ENCODE data around the gene ZNF516. TPM values are rescaled to one million over a fixed set of nuclear protein-coding genes. Genes with fewer than 3 reads are reported as not detected.

The ZNF516 gene
- total and polyA plus RNA-seq, 10 of the 15 experiments (the other 5 are each of a cell fraction or from before 2014, with no cell fraction given) = 2.0 to 32.0 (median 8.3) TPM

GRCh38 chr18:76395609-76396008 lies 99.4 kb downstream of the ZNF516 start:
- Histone ChIP-seq H3K27me3 (replicated peaks in 1 of 2; ENCODE audit: control insufficient read depth in 2 of 2, insufficient read depth in 2 of 2, low read length in 1 of 2) (no peaks in the 10 kb centered on the region), H2AFZ (ENCODE audit: control insufficient read depth, low read depth, low read length) (no peak overlapping the region), H4K20me1 (ENCODE audit: control insufficient read depth, insufficient read depth) (no peaks in the 10 kb centered on the region; the same call in 1 of the 2 replicates), H3K9me3 (replicated peaks; ENCODE audit: control insufficient read depth, insufficient read depth, low read length) (no peaks in the 10 kb centered on the region), H3K36me3 (ENCODE audit: control insufficient read depth in 2 of 2, insufficient read depth in 2 of 2, low read length in 1 of 2) (peaks cover 0 to 2% of the 10 kb centered on the region in 2 experiments; a peak in 1 of 4 replicates), H3K4me1 (ENCODE audit: control insufficient read depth, insufficient read depth, low read length) (peaks cover 4% of the 10 kb centered on the region), H3K79me2 (ENCODE audit: control insufficient read depth, insufficient read depth, low read length) (peaks cover 5% of the 10 kb centered on the region), H3K4me3 (no peak overlapping the region), H3K4me2 (ENCODE audit: control insufficient read depth, insufficient read depth) (no peak overlapping the region), H3K9ac (ENCODE audit: control insufficient read depth, insufficient read depth, low read length) (no peak overlapping the region), H3K27ac (ENCODE audit: control insufficient read depth, insufficient read depth) (no peak overlapping the region)
- CTCF ChIA-PET = interaction anchor here (0.7 to 6.3 kb wide), 4 partner anchors 225 to 315 kb away, joined by 3 to 72 read pairs (median 3); no protein-coding TSS in a partner anchor
- DNase-seq (ENCODE audit: low read depth, low spot score) = no peak
- no TSS peak for BruUV-seq (replicated peaks)
- in situ Hi-C loops (cut with MboI) (loop anchor here (5.0 kb wide), 1 partner anchor 312 kb away; no protein-coding TSS in a partner anchor), intact Hi-C loops (cut with micrococcal nuclease; ENCODE audit: unreplicated experiment) (no loop called here)
- WGBS (ENCODE audit: insufficient coverage, insufficient replicate concordance, low lambda C conversion rate, missing lambda C conversion rate) = 80% methylated on average over 20 of the region's 20 CpGs
- no peak for FAIRE-seq
- TF ChIP-seq NR2C2 (IDR thresholded peaks at IDR 0.05; ENCODE audit: borderline replicate concordance, control insufficient read depth, insufficient read length, low read depth) (no peak), BRCA1 (IDR thresholded peaks at IDR 0.05; ENCODE audit: low read depth, low read length) (no peak), NFYA (IDR thresholded peaks at IDR 0.05; ENCODE audit: borderline replicate concordance, low read depth, low read length) (no peak)
- POLR2A ChIA-PET = interaction anchor here (0.8 kb wide), 1 partner anchor 93 kb away, joined by 3 read pairs; no protein-coding TSS in a partner anchor
- SMC1A ChIA-PET (ENCODE audit: uncharacterized antibody, unreplicated experiment) = no interaction called here
- no peak for ATAC-seq
- RAD21 ChIA-PET (ENCODE audit: unreplicated experiment) = no interaction called here

- ChIA-PET CTCF (interaction anchor here (0.7 to 1.0 kb wide), 2 partner anchors 226 to 292 kb away, joined by 3 read pairs; no protein-coding TSS in a partner anchor), SMC1A (ENCODE audit: uncharacterized antibody, unreplicated experiment) (no interaction called here), RAD21 (ENCODE audit: unreplicated experiment) (no interaction called here), POLR2A (no interaction called here)
- Histone ChIP-seq H3K36me3 (ENCODE audit: control insufficient read depth in 2 of 2, insufficient read depth in 2 of 2, low read length in 1 of 2) (peaks cover 0 to 2% of the 10 kb centered on the region in 2 experiments; a peak in 1 of 4 replicates), H3K9me3 (replicated peaks; ENCODE audit: control insufficient read depth, insufficient read depth, low read length) (no peaks in the 10 kb centered on the region), H3K27me3 (replicated peaks in 1 of 2; ENCODE audit: control insufficient read depth in 2 of 2, insufficient read depth in 2 of 2, low read length in 1 of 2) (no peaks in the 10 kb centered on the region), H2AFZ (ENCODE audit: control insufficient read depth, low read depth, low read length) (no peak overlapping the region), H3K79me2 (ENCODE audit: control insufficient read depth, insufficient read depth, low read length) (peaks cover 11% of the 10 kb centered on the region), H4K20me1 (ENCODE audit: control insufficient read depth, insufficient read depth) (peaks cover 3% of the 10 kb centered on the region; the same call in 1 of the 2 replicates), H3K9ac (ENCODE audit: control insufficient read depth, insufficient read depth, low read length) (no peak overlapping the region), H3K4me1 (ENCODE audit: control insufficient read depth, insufficient read depth, low read length) (peaks cover 11% of the 10 kb centered on the region), H3K4me2 (ENCODE audit: control insufficient read depth, insufficient read depth) (no peak overlapping the region), H3K27ac (ENCODE audit: control insufficient read depth, insufficient read depth) (no peak overlapping the region), H3K4me3 (no peak overlapping the region)
- no TSS peak for BruUV-seq (replicated peaks)
- FAIRE-seq = no peak
- in situ Hi-C loops (cut with MboI) (loop anchor here (5.0 kb wide), 1 partner anchor 312 kb away; no protein-coding TSS in a partner anchor), intact Hi-C loops (cut with micrococcal nuclease; ENCODE audit: unreplicated experiment) (no loop called here)
- WGBS (ENCODE audit: insufficient coverage, insufficient replicate concordance, low lambda C conversion rate, missing lambda C conversion rate) = 86% methylated on average over 13 of the region's 15 CpGs
- ATAC-seq = no peak
- DNase-seq (ENCODE audit: low read depth, low spot score) = no peak
- no peak for TF ChIP-seq POLR2A (IDR thresholded peaks at IDR 0.05; ENCODE audit: low read depth, low read length)
- no peak for TF ChIP-seq NFIC (IDR thresholded peaks at IDR 0.05; ENCODE audit: low read depth, low read length)
- no peak for TF ChIP-seq NR2C1 (IDR thresholded peaks at IDR 0.05)
- no peak for TF ChIP-seq RBBP5 (conservative IDR thresholded peaks at IDR 0.05)
- no peak for TF ChIP-seq MAX (IDR thresholded peaks at IDR 0.05; ENCODE audit: low read depth, low read length)
- no peak for TF ChIP-seq MXI1 (IDR thresholded peaks at IDR 0.05; ENCODE audit: low read depth, low read length)
- TF ChIP-seq EZH2 (IDR thresholded peaks at IDR 0.05; ENCODE audit: borderline replicate concordance, control insufficient read depth, low read depth, low read length) = no peak
- TF ChIP-seq E2F4 (IDR thresholded peaks at IDR 0.05; ENCODE audit: low read depth, low read length) = no peak
- no peak for TF ChIP-seq PKNOX1 (IDR thresholded peaks at IDR 0.05)
- TF ChIP-seq ESRRA (IDR thresholded peaks at IDR 0.05; ENCODE audit: low read length) = no peak
Observed at GRCh38 chr18:76394780-76395476, 100.1 kb downstream of the ZNF516 start.

Measured in GM12878 (cell line).